Left lobe of liver (tissue), 2 donors: Measurements from ENCODE around the gene NGDN. TPM values are rescaled to one million over a fixed set of nuclear protein-coding genes. Genes with fewer than 3 reads are reported as not detected.
"Not testable (repeated sequence)": the region's sequence is repeated elsewhere in the genome, so short reads cannot be mapped to it uniquely, and the experiment has no call there.

ENCODE experiments used
- ATAC-seq: fragments of 200-7000 bp; cut with Tn5 transposase; one replicate; pipeline ENCODE4 v1.9.1; 2020; ENCODE audit warnings: mild to moderate bottlenecking, moderate library complexity
- DNase-seq: peaks from one replicate; pipeline ENCODE4 v3.0.0-alpha.2; 2020; ENCODE audit warnings: low spot score
- total RNA-seq: library from RNA; stranded (reverse); gene quantifications from one replicate; pipeline ENCODE4 v1.2.1, GENCODE V29; 2021
- donor health status: DM: no; HTN: no; CAD: no; lungs with moderate emphysema.
- donor health status: DM: no; HTN: yes; CAD: no.

The NGDN gene
- 12.1 TPM for total RNA-seq

GRCh38 chr14:23469127-23469905, at the start of gene NGDN:
NGDN (plus strand) TSS chr14:23469703; CDS start chr14:23469716, 13 bp downstream.
- ATAC-seq (peak; percentile 94), DNase-seq (peak; percentile 95)

- ATAC-seq (no peak), DNase-seq (no peak)
Measured at GRCh38 chr14:23421594-23421993, 47.9 kb upstream of the NGDN start.

GRCh38 chr14:23423657-23424056, 45.8 kb upstream of the NGDN start:
- no peak for DNase-seq
- ATAC-seq: no peak

- ATAC-seq: no peak
Measured at GRCh38 chr14:23425169-23425568, 44.3 kb upstream of the NGDN start.

GRCh38 chr14:23425798-23426197, 43.7 kb upstream of the NGDN start:
- not testable (repeated sequence) for ATAC-seq, DNase-seq

More at GRCh38 chr14:23425169-23425568, 44.3 kb upstream of the NGDN start:
- DNase-seq: no peak

- no peak for ATAC-seq
- DNase-seq: no peak
Measured at GRCh38 chr14:23428686-23429495, 40.6 kb upstream of the NGDN start.

GRCh38 chr14:23430016-23430722, 39.3 kb upstream of the NGDN start:
- DNase-seq (no peak), ATAC-seq (no peak)

- no peak for DNase-seq
- no peak for ATAC-seq
Measured at GRCh38 chr14:23430723-23431085, 38.8 kb upstream of the NGDN start.

GRCh38 chr14:23431486-23431885, 38.0 kb upstream of the NGDN start:
- DNase-seq (no peak), ATAC-seq (no peak)

- ATAC-seq: no peak
- no peak for DNase-seq
Measured at GRCh38 chr14:23432102-23432925, 37.2 kb upstream of the NGDN start.

GRCh38 chr14:23432946-23433345, 36.6 kb upstream of the NGDN start:
- ATAC-seq (no peak), DNase-seq (no peak)

- ATAC-seq (no peak), DNase-seq (no peak)
Measured at GRCh38 chr14:23433457-23433856, 36.0 kb upstream of the NGDN start.

- peak; percentile 23 for DNase-seq
- ATAC-seq: no peak
Measured at GRCh38 chr14:23434488-23435222, 34.8 kb upstream of the NGDN start.

- no peak for ATAC-seq
- peak; percentile 23 for DNase-seq
Measured at GRCh38 chr14:23435543-23436326, 33.8 kb upstream of the NGDN start, which contains the start of gene MYH7. MYH7 (minus strand) TSS chr14:23435660; CDS start chr14:23433732, 1,928 bp downstream.

- DNase-seq (peak; percentile 26), ATAC-seq (no peak)
Measured at GRCh38 chr14:23436327-23437132, 33.0 kb upstream of the NGDN start.

GRCh38 chr14:23437133-23438100, 32.1 kb upstream of the NGDN start:
- ATAC-seq (no peak), DNase-seq (peak; percentile 11)
